Keratinocyte (primary cell): ENCODE measurements around the gene RIN3. TPM values are rescaled to one million over a fixed set of nuclear protein-coding genes. Genes with fewer than 3 reads are reported as not detected.

Experiments used
- DNase-seq: peaks from one replicate; pipeline ENCODE4 v3.0.0-alpha.2; 2011; ENCODE audit warnings: low read depth, missing footprints, low spot score
- FAIRE-seq: peaks from 2 replicates; lab custom pipeline; 2011; peaks lifted over from hg19 to GRCh38; lab: Jason Lieb, UNC
- H2AFZ ChIP-seq: 2 replicates; pipeline ENCODE4 v1.6.0; 2012; ENCODE audit warnings: low read length, control low read depth, inconsistent platforms; ENCODE audit not compliant: control insufficient read depth
- H3K27ac ChIP-seq: 2 replicates; pipeline ENCODE4 v1.5.1; 2011; ENCODE audit warnings: low read length; ENCODE audit not compliant: control insufficient read depth, insufficient read depth
- H3K27me3 ChIP-seq: 3 replicates; pipeline ENCODE4 v1.6.0; 2011; ENCODE audit warnings: low read length; ENCODE audit not compliant: control insufficient read depth, insufficient read depth; ENCODE audit errors: extremely low read depth
- H3K36me3 ChIP-seq, 2 experiments: 2 replicates in 1 of 2; 3 replicates in 1 of 2; pipeline ENCODE4 v1.5.1; 2011; ENCODE audit warnings: low read length in 2 of 2, mild to moderate bottlenecking in 1 of 2; ENCODE audit not compliant: control insufficient read depth in 2 of 2, insufficient read depth in 2 of 2; ENCODE audit errors: extremely low read depth in 1 of 2
- H3K4me1 ChIP-seq: 3 replicates; pipeline ENCODE4 v1.5.1; 2011; ENCODE audit warnings: low read length; ENCODE audit not compliant: control insufficient read depth, insufficient read depth; ENCODE audit errors: extremely low read depth
- H3K4me2 ChIP-seq: 3 replicates; pipeline ENCODE4 v1.6.0; 2011; ENCODE audit warnings: low read depth, low read length; ENCODE audit not compliant: control insufficient read depth, insufficient read depth; ENCODE audit errors: extremely low read depth
- H3K4me3 ChIP-seq, 3 experiments: fragments of 200-600 bp in 1 of 3; sonication (generic) in 1 of 3; 2 replicates in 2 of 3; 3 replicates in 1 of 3; pipeline ENCODE4 v1.5.1; 2011 to 2016; ENCODE audit warnings: low read length in 3 of 3, mild to moderate bottlenecking in 3 of 3, control low read depth in 2 of 3, inconsistent platforms in 1 of 3, low read depth in 1 of 3, mixed read lengths in 1 of 3, mixed run types in 1 of 3, moderate library complexity in 1 of 3; ENCODE audit not compliant: control insufficient read depth in 2 of 3, insufficient read depth in 2 of 3; ENCODE audit errors: extremely low read depth in 1 of 3
- H3K79me2 ChIP-seq: 2 replicates; pipeline ENCODE4 v1.6.0; 2012; ENCODE audit warnings: low read length; ENCODE audit not compliant: control insufficient read depth, insufficient read depth
- H3K9ac ChIP-seq: 3 replicates; pipeline ENCODE4 v1.6.0; 2011; ENCODE audit warnings: low read length; ENCODE audit not compliant: control insufficient read depth, insufficient read depth; ENCODE audit errors: extremely low read depth
- H3K9me1 ChIP-seq: 3 replicates; pipeline ENCODE4 v1.6.0; 2011; ENCODE audit warnings: low read length; ENCODE audit not compliant: control insufficient read depth, insufficient read depth; ENCODE audit errors: extremely low read depth
- H3K9me3 ChIP-seq: 2 replicates; pipeline ENCODE4 v1.5.1; 2012; ENCODE audit warnings: low read depth, low read length; ENCODE audit not compliant: control insufficient read depth
- H4K20me1 ChIP-seq: 3 replicates; pipeline ENCODE4 v1.6.0; 2011; ENCODE audit warnings: low read length; ENCODE audit not compliant: control insufficient read depth, insufficient read depth; ENCODE audit errors: extremely low read depth
- CTCF ChIP-seq, 3 experiments: IDR thresholded peaks in 1 of 3; conservative IDR thresholded peaks in 1 of 3; optimal IDR thresholded peaks in 1 of 3; 2 replicates in 2 of 3; 3 replicates in 1 of 3; pipeline versions ENCODE3 to v1.5.1; 2011; ENCODE audit warnings: low read length in 3 of 3, mild to moderate bottlenecking in 3 of 3, moderate library complexity in 2 of 3, control low read depth in 1 of 3, inconsistent platforms in 1 of 3; ENCODE audit not compliant: insufficient read depth in 2 of 3; ENCODE audit errors: extremely low read depth in 1 of 3
- EZH2 ChIP-seq: IDR thresholded peaks from one replicate; pipeline ENCODE4 v1.6.1; 2012; ENCODE audit warnings: inconsistent platforms, mild to moderate bottlenecking, low read length, moderate library complexity
- dilution Hi-C: fragments of 300-500 bp; cut with MboI; formaldehyde crosslinking; loops from one replicate; pipeline ENCODE4 v1.7.0; 2020; ENCODE audit warnings: low sequenced_read_pairs; ENCODE audit not compliant: extremely low pct_ligation_motif_present
- polyA plus RNA-seq, 5 experiments: library from polyadenylated mRNA; depleted of rRNA in 3 of 5; stranded (reverse) in 3 of 5; stranded (forward) in 1 of 5; unstranded in 1 of 5; fragments of >200 nt; gene quantifications; 1 replicate in 1 of 5; 2 replicates in 3 of 5; 3 replicates in 1 of 5; pipeline versions ENCODE4 v1.2.1 to v1.2.3, GENCODE V29; 2011 to 2012; ENCODE audit warnings: missing spikeins in 2 of 5, low read depth in 1 of 5, low replicate concordance in 1 of 5

Gene RIN3
- polyA plus RNA-seq, 1 donor (not counting 4 experiments of a cell fraction or from before 2014, with no cell fraction given), result 1.2 TPM

GRCh38 chr14:92666251-92666650 is 152.7 kb downstream of the RIN3 start:
- H3K36me3 ChIP-seq, result no peaks in the 10 kb centered on the region
- H3K4me3 ChIP-seq, result no peak overlapping the region
- DNase-seq, result no peak
- no peaks in the 10 kb centered on the region for H3K9me1 ChIP-seq
- no peak for TF ChIP-seq CTCF (optimal IDR thresholded peaks at IDR 0.05 in 1 of 3, IDR thresholded peaks at IDR 0.05 in 1 of 3, conservative IDR thresholded peaks at IDR 0.05 in 1 of 3; ENCODE audit: extremely low read depth in 1 of 3, insufficient read depth in 2 of 3, low read length in 3 of 3)
- H3K4me1 ChIP-seq, result no peaks in the 10 kb centered on the region
- dilution Hi-C loops, result no loop called here
- no peaks in the 10 kb centered on the region for H3K9me3 ChIP-seq
- H3K79me2 ChIP-seq, result no peaks in the 10 kb centered on the region
- H3K9ac ChIP-seq, result no peak overlapping the region
- H3K27me3 ChIP-seq, result no peaks in the 10 kb centered on the region
- H3K27ac ChIP-seq, result no peak overlapping the region
- H2AFZ ChIP-seq, result no peak overlapping the region
- no peaks in the 10 kb centered on the region for H4K20me1 ChIP-seq
- H3K4me2 ChIP-seq, result no peak overlapping the region
- FAIRE-seq, result no peak

GRCh38 chr14:92668276-92668973 is 154.8 kb downstream of the RIN3 start:
- FAIRE-seq, result no peak
- Histone ChIP-seq H3K9ac (no peak overlapping the region), H3K79me2 (no peaks in the 10 kb centered on the region), H3K9me1 (no peaks in the 10 kb centered on the region), H3K4me1 (no peaks in the 10 kb centered on the region), H3K27me3 (no peaks in the 10 kb centered on the region), H3K9me3 (no peaks in the 10 kb centered on the region), H3K36me3 (no peaks in the 10 kb centered on the region), H3K4me3 (no peak overlapping the region), H3K27ac (no peak overlapping the region), H3K4me2 (no peak overlapping the region), H2AFZ (no peak overlapping the region), H4K20me1 (no peaks in the 10 kb centered on the region)
- TF ChIP-seq CTCF (optimal IDR thresholded peaks at IDR 0.05 in 1 of 3, IDR thresholded peaks at IDR 0.05 in 1 of 3, conservative IDR thresholded peaks at IDR 0.05 in 1 of 3; ENCODE audit: extremely low read depth in 1 of 3, insufficient read depth in 2 of 3, low read length in 3 of 3) (no peak), EZH2 (no peak)
- dilution Hi-C loops, result no loop called here
- DNase-seq, result no peak
